Endometrial microvascular endothelial cells (primary cell): ENCODE data around the gene C19orf67. TPM values are rescaled to one million over a fixed set of nuclear protein-coding genes. Genes with fewer than 3 reads are reported as not detected.

Source experiments
- in situ Hi-C: cut with HindIII; loops from 2 replicates; pipeline ENCODE4 v1.10.0; 2017; ENCODE audit warnings: low sequenced_read_pairs, low pct_unique_long_range_greater_than_20kb; ENCODE audit errors: inconsistent ontology term
- total RNA-seq: library from RNA; depleted of rRNA; stranded (reverse); fragments of >200 nt; gene quantifications from one replicate; pipeline ENCODE4 v1.2.3, GENCODE V29; 2015; ENCODE audit errors: inconsistent ontology term

Gene C19orf67
- total RNA-seq, 1 donor from 2014 or later = not detected

- in situ Hi-C loops = loop anchor here (25.0 kb wide), 1 partner anchor 203 kb away; the partner anchor contains the start of gene NANOS3
Measured at GRCh38 chr19:14090509-14091080, 5.0 kb upstream of the C19orf67 start, which contains the start of gene SAMD1. Gene SAMD1 (minus strand): TSS chr19:14090751.

GRCh38 chr19:14089662-14090508 lies 4.3 kb upstream of the C19orf67 start:
- in situ Hi-C loops = loop anchor here (25.0 kb wide), 1 partner anchor 203 kb away; the partner anchor contains the start of gene NANOS3

- in situ Hi-C loops = loop anchor here (25.0 kb wide), 1 partner anchor 202 kb away; the partner anchor contains the start of gene NANOS3
Measured at GRCh38 chr19:14089412-14089661, 3.8 kb upstream of the C19orf67 start.

GRCh38 chr19:14088634-14089411 lies 3.2 kb upstream of the C19orf67 start:
- in situ Hi-C loops = loop anchor here (25.0 kb wide), 1 partner anchor 202 kb away; the partner anchor contains the start of gene NANOS3

GRCh38 chr19:14086098-14086497 lies 515 bp upstream of the C19orf67 start:
- in situ Hi-C loops = loop anchor here (25.0 kb wide), 1 partner anchor 199 kb away; the partner anchor contains the start of gene NANOS3

GRCh38 chr19:14082675-14082960 lies 3.0 kb downstream of the C19orf67 start:
- in situ Hi-C loops = loop anchor here (25.0 kb wide), 1 partner anchor 195 kb away; the partner anchor contains the start of gene NANOS3

GRCh38 chr19:14081797-14082674 lies 3.5 kb downstream of the C19orf67 start:
- in situ Hi-C loops = loop anchor here (25.0 kb wide), 1 partner anchor 195 kb away; the partner anchor contains the start of gene NANOS3

- in situ Hi-C loops = loop anchor here (25.0 kb wide), 1 partner anchor 194 kb away; the partner anchor contains the start of gene NANOS3
Measured at GRCh38 chr19:14080887-14081796, 4.4 kb downstream of the C19orf67 start.

GRCh38 chr19:14078411-14078810 lies 7.2 kb downstream of the C19orf67 start:
- in situ Hi-C loops = loop anchor here (25.0 kb wide), 1 partner anchor 191 kb away; the partner anchor contains the start of gene NANOS3

- in situ Hi-C loops = no loop called here
Measured at GRCh38 chr19:14073925-14074838, 11.4 kb downstream of the C19orf67 start.

GRCh38 chr19:14073261-14073924 lies 12.2 kb downstream of the C19orf67 start:
- in situ Hi-C loops = no loop called here

- in situ Hi-C loops = no loop called here
Measured at GRCh38 chr19:14072535-14073260, 12.9 kb downstream of the C19orf67 start, which contains the start of gene MISP3. Gene MISP3 (plus strand): TSS chr19:14072786. CDS start chr19:14073310, 524 bp downstream.

GRCh38 chr19:14070268-14071050 lies 15.1 kb downstream of the C19orf67 start:
- in situ Hi-C loops = no loop called here

- in situ Hi-C loops = no loop called here
Measured at GRCh38 chr19:14066134-14066533, 19.4 kb downstream of the C19orf67 start.
